Gastroesophageal sphincter (tissue), 4 donors: ENCODE results near the gene DOK6. TPM values are rescaled to one million over a fixed set of nuclear protein-coding genes. Genes with fewer than 3 reads are reported as not detected.

Experiments
- ATAC-seq: fragments of 150-250 bp; one replicate; pipeline ENCODE4 v1.9.1; 2016; ENCODE audit warnings: mild to moderate bottlenecking, moderate library complexity
- H3K27ac ChIP-seq, 4 donors: fragments of 200-600 bp; sonication (generic) in 3 of 4; 1 replicate in 3 of 4; 2 replicates in 1 of 4; pipeline ENCODE4 v1.5.1; 2016 to 2019
- H3K27me3 ChIP-seq: fragments of 200-600 bp; sonication (generic); one replicate; pipeline ENCODE4 v1.5.1; 2019
- H3K36me3 ChIP-seq, 2 donors: fragments of 200-600 bp; sonication (generic); one replicate each; pipeline ENCODE4 v1.5.1; 2019; ENCODE audit warnings: control low read depth in 1 of 2
- H3K4me1 ChIP-seq, 3 donors: fragments of 200-600 bp; sonication (generic); 1 replicate in 2 of 3; 2 replicates in 1 of 3; pipeline ENCODE4 v1.5.1; 2016 to 2019; ENCODE audit warnings: control low read depth in 2 of 3
- H3K4me3 ChIP-seq, 2 donors: fragments of 200-600 bp; sonication (generic); one replicate each; pipeline ENCODE4 v1.5.1; 2019; ENCODE audit warnings: mild to moderate bottlenecking in 1 of 2, moderate library complexity in 1 of 2
- H3K9me3 ChIP-seq, 3 donors: fragments of 200-600 bp; sonication (generic); one replicate each; pipeline ENCODE4 v1.5.1; 2017 to 2019; ENCODE audit warnings: control low read depth in 2 of 3
- EP300 ChIP-seq: sonication (generic); formaldehyde crosslinking; IDR thresholded peaks from one replicate; pipeline ENCODE4 v1.6.1; 2017; ENCODE audit warnings: antibody characterized with exemption, mild to moderate bottlenecking
- POLR2A ChIP-seq, 2 donors: fragments of 450-650 bp; IDR thresholded peaks; one replicate each; pipeline ENCODE4 v1.6.1; 2017; ENCODE audit warnings: antibody characterized with exemption in 2 of 2, mild to moderate bottlenecking in 2 of 2, moderate library complexity in 1 of 2
- POLR2AphosphoS5 ChIP-seq: sonication (generic); formaldehyde crosslinking; IDR thresholded peaks from one replicate; pipeline ENCODE4 v1.6.1; 2017; ENCODE audit warnings: antibody characterized with exemption
- WGBS, 2 donors: methylation state at CpG; one replicate each; pipeline ENCODE4 v1.1.5; 2018; ENCODE audit warnings: low coverage in 1 of 2; 5-methylcytosine and 5-hydroxymethylcytosine counted together
- total RNA-seq, 4 donors: library from RNA; depleted of rRNA; stranded (reverse); fragments of >200 nt; gene quantifications; one replicate each; pipeline ENCODE4 v1.1.0, GENCODE V29; 2016
- TF ChIP-seq, protein P1 (sequence below), 4 experiments: fragments of 200-600 bp in 2 of 4; fragments of 450-650 bp in 2 of 4; sonication (generic) in 1 of 4; IDR thresholded peaks; one replicate each; pipeline ENCODE4 v1.5.1; 2017 to 2019; ENCODE audit warnings: antibody characterized with exemption in 4 of 4, mild to moderate bottlenecking in 2 of 4, moderate library complexity in 2 of 4

DOK6 gene
- total RNA-seq, 4 donors from 2014 or later, result 0.62 to 3.4 (median 2.7) TPM

DNA sequence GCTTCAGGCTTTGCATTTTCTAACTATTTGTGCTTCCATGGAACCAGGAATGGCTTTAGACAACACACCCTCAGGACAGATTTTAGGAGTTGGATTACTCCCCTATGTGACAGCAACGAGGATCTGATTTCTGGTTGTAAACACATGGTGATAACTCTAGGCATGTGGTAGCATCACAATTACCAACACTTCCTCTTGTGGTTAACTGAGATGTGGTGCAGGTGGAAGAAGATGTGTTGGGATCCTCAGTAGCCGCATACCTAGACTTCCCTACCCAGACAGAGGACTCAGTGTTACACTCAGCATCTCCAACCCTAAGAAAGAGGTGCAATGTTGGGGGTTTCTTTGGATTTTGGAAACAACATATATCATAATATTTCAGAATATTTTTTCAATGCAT lies 234.8 kb downstream of the DOK6 start:
- ATAC-seq, result no peak
- TF ChIP-seq POLR2A (IDR thresholded peaks at IDR 0.05), result no peak
- no peak for TF ChIP-seq EP300
- TF ChIP-seq, protein P1, sequence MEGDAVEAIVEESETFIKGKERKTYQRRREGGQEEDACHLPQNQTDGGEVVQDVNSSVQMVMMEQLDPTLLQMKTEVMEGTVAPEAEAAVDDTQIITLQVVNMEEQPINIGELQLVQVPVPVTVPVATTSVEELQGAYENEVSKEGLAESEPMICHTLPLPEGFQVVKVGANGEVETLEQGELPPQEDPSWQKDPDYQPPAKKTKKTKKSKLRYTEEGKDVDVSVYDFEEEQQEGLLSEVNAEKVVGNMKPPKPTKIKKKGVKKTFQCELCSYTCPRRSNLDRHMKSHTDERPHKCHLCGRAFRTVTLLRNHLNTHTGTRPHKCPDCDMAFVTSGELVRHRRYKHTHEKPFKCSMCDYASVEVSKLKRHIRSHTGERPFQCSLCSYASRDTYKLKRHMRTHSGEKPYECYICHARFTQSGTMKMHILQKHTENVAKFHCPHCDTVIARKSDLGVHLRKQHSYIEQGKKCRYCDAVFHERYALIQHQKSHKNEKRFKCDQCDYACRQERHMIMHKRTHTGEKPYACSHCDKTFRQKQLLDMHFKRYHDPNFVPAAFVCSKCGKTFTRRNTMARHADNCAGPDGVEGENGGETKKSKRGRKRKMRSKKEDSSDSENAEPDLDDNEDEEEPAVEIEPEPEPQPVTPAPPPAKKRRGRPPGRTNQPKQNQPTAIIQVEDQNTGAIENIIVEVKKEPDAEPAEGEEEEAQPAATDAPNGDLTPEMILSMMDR (IDR thresholded peaks at IDR 0.05), result no peak
- no peak for TF ChIP-seq POLR2AphosphoS5
- Histone ChIP-seq H3K4me3 (no peak overlapping the region), H3K27me3 (no peaks in the 10 kb centered on the region), H3K9me3 (no peaks in the 10 kb centered on the region), H3K4me1 (no peaks in the 10 kb centered on the region), H3K36me3 (no peaks in the 10 kb centered on the region), H3K27ac (no peak overlapping the region)
- 100% methylated on average over 2 of the region's 2 CpGs for WGBS, 2 donors

DNA sequence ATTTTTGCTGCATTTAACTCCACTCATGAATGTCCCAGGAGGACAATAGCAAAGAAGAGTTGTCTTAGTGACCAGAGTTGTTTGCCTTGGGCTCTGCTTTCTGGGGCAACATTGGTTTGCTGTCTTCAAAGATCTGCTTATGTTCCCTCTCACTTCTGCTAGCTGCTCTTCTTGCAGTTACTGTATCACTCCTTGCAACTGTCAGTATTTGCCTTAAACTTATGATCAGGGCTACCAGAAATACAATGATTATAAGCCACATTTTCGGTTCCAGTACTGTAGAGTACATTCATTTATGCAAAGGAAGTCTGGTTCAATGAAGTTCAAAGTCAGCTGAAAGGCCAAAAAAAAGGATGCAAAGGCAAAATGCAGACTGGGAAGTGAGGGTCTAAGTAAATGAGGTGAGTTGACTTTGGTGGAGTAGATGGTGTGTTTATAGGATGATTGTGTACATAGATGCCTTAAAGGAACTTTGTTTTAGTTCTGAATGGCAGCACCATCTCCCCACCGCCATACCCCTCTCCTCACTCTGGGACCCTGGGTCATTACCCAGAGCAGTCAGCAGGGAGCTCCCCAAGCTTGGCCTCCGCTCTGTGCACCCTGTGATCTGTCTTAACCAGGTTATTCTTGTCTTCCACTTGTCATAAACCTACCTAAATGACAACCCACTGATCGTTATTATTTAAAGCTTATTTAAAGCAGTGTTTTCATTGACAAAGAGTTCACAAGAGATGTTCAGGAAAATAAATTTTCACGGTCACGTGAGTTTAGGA lies 236.0 kb downstream of the DOK6 start:
- 77 to 96% methylated on average over 5 to 6 of the region's 6 CpGs for WGBS, 2 donors
- no peak for ATAC-seq

DNA sequence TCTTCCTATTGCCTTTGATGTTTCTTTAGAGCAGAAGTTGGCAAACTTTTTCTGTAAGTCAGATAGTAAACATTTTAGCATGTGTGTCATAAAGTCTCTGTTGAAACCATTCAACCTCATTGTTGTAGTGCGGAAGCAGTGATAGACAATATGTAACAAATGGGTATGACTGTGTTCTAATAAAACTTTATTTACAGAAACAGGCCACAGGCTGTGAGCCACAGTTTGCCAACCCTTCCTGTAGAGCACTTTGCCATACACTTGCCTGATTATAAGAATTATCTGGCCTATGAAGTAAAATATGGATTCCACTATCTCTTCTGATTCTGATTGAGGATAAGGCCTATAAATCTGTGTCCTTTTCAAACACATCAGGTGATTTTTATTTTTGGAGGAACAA lies 237.4 kb downstream of the DOK6 start:
- H3K4me1 ChIP-seq, result no peaks in the 10 kb centered on the region
- H3K36me3 ChIP-seq, result no peaks in the 10 kb centered on the region
- no peak overlapping the region for H3K4me3 ChIP-seq
- WGBS, 2 donors, result 0% methylated on average over 1 of the region's 1 CpG; no CpG with 5 or more reads in 1 of the 2 donors
- ATAC-seq, result no peak
- H3K9me3 ChIP-seq, result no peaks in the 10 kb centered on the region
- H3K27ac ChIP-seq, result no peak overlapping the region
- H3K27me3 ChIP-seq, result no peaks in the 10 kb centered on the region
- TF ChIP-seq POLR2AphosphoS5, result no peak
- TF ChIP-seq EP300, result no peak
- TF ChIP-seq, protein P1 (IDR thresholded peaks at IDR 0.05), result no peak
- TF ChIP-seq POLR2A (IDR thresholded peaks at IDR 0.05), result no peak

More for the DNA sequence above, 236.0 kb downstream of the DOK6 start:
- Histone ChIP-seq H3K36me3 (no peaks in the 10 kb centered on the region), H3K27ac (no peak overlapping the region), H3K4me1 (no peaks in the 10 kb centered on the region), H3K9me3 (no peaks in the 10 kb centered on the region), H3K4me3 (no peak overlapping the region), H3K27me3 (no peaks in the 10 kb centered on the region)
- no peak for TF ChIP-seq POLR2A (IDR thresholded peaks at IDR 0.05)
- TF ChIP-seq POLR2AphosphoS5, result no peak
- TF ChIP-seq, protein P1 (IDR thresholded peaks at IDR 0.05), result no peak
- TF ChIP-seq EP300, result no peak

DNA sequence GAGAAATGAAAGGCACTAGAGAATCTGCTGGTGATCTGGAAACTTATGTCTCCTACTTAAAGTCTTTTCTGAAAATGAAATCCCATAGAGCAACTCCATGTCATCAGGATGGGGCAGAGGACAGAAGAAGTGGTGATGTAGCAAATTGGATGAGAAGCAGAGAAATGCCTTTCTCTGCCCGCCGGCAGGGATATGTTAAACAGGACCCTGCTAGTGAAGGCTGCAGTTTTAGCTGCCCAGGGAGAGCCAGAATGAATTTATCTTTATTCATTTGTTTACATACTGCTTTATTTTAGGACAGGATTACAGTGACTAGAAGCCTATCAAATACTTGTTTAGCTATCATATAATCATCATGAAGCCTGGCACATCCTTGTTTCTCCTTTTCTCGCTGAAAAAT lies 247.0 kb downstream of the DOK6 start:
- 41 to 49% methylated on average over 2 to 3 of the region's 3 CpGs for WGBS, 2 donors
- Histone ChIP-seq H3K9me3 (no peaks in the 10 kb centered on the region), H3K4me1 (no peaks in the 10 kb centered on the region), H3K27ac (no peak overlapping the region), H3K4me3 (peak overlapping the region in 1 of 2 donors; percentile 18), H3K27me3 (no peaks in the 10 kb centered on the region), H3K36me3 (no peaks in the 10 kb centered on the region)
- TF ChIP-seq, protein P1 (IDR thresholded peaks at IDR 0.05), result no peak
- TF ChIP-seq POLR2AphosphoS5 (no peak), POLR2A (IDR thresholded peaks at IDR 0.05) (no peak), EP300 (no peak)
- no peak for ATAC-seq

DNA sequence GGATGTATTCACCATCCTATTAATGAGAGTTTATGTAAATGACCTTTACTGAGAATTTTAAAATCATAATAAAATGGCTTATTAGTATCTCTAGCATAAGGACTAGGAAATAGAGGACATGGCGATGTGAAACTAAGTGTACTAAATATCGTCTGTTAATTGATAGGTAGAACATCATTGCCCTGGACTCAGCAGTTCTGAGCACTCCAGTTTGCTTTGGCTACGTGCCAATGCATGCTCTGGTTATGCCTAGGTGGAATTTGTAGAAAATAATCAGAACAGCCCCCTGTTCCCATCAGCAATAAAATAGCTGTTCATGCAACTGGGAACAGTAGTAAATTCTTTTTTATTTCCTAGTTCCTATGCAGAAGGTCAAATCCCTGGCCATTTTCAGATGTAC lies 247.8 kb downstream of the DOK6 start:
- Histone ChIP-seq H3K36me3 (no peaks in the 10 kb centered on the region), H3K9me3 (no peaks in the 10 kb centered on the region), H3K4me3 (no peak overlapping the region), H3K27ac (no peak overlapping the region), H3K27me3 (no peaks in the 10 kb centered on the region), H3K4me1 (no peaks in the 10 kb centered on the region)
- 69 to 77% methylated on average over 3 of the region's 3 CpGs for WGBS, 2 donors
- TF ChIP-seq, protein P1 (IDR thresholded peaks at IDR 0.05), result no peak
- TF ChIP-seq POLR2A (IDR thresholded peaks at IDR 0.05) (no peak), POLR2AphosphoS5 (no peak), EP300 (no peak)
- no peak for ATAC-seq
